GM12878 (cell line): ENCODE data around the gene RRP15. TPM values are rescaled to one million over a fixed set of nuclear protein-coding genes. Genes with fewer than 3 reads are reported as not detected.

ENCODE experiments used
- ATAC-seq: fragments of 200-7000 bp; cut with Tn5 transposase; 3 replicates; pipeline ENCODE4 v1.9.1; 2020; ENCODE audit warnings: mild to moderate bottlenecking, moderate library complexity
- BruUV-seq: library from RNA; stranded (reverse); fragments of 400-500 nt; replicated peaks from 2 replicates; lab custom pipeline; 2021; lab: Mats Ljungman, UMichigan
- CTCF ChIA-PET: fragments of 300-600 bp; sonication (Branson Sonifier 250); formaldehyde crosslinking; extraction: SDS; loops from one replicate; lab custom pipeline; 2021; ENCODE audit warnings: inconsistent platforms; lab: Yijun Ruan, JAX
- POLR2A ChIA-PET: fragments of 350-600 bp; formaldehyde crosslinking; extraction: SDS; loops from one replicate; lab custom pipeline; 2021; ENCODE audit warnings: inconsistent platforms; lab: Charles Lee
- RAD21 ChIA-PET: fragments of 300-600 bp; sonication (Branson Sonifier 250); formaldehyde crosslinking; loops from one replicate; lab custom pipeline; 2023; ENCODE audit warnings: antibody characterized with exemption; ENCODE audit not compliant: unreplicated experiment; lab: Charles Lee
- SMC1A ChIA-PET: fragments of 300-600 bp; sonication (Branson Sonifier 250); formaldehyde crosslinking; loops from one replicate; lab custom pipeline; 2023; ENCODE audit not compliant: unreplicated experiment, uncharacterized antibody; lab: Charles Lee
- DNase-seq: peaks from one replicate; pipeline ENCODE4 v3.0.0-alpha.2; 2011; ENCODE audit warnings: low read depth, low spot score
- FAIRE-seq: peaks from 3 replicates; lab custom pipeline; 2011; peaks lifted over from hg19 to GRCh38; lab: Jason Lieb, UNC
- H2AFZ ChIP-seq: 2 replicates; pipeline ENCODE4 v1.6.0; 2011; ENCODE audit warnings: low read depth, low read length, control low read depth; ENCODE audit not compliant: control insufficient read depth
- H3K27ac ChIP-seq: 2 replicates; pipeline ENCODE4 v1.5.1; 2011; ENCODE audit warnings: control low read depth; ENCODE audit not compliant: control insufficient read depth, insufficient read depth
- H3K27me3 ChIP-seq, 2 experiments: replicated peaks in 1 of 2; 2 replicates each; pipeline versions ENCODE4 v1.6.0 to v1.6.1; 2011; ENCODE audit warnings: low read length in 1 of 2; ENCODE audit not compliant: control insufficient read depth in 2 of 2, insufficient read depth in 2 of 2
- H3K36me3 ChIP-seq, 2 experiments: 2 replicates each; pipeline ENCODE4 v1.5.1; 2011; ENCODE audit warnings: low read length in 1 of 2; ENCODE audit not compliant: control insufficient read depth in 2 of 2, insufficient read depth in 2 of 2
- H3K4me1 ChIP-seq: 2 replicates; pipeline ENCODE4 v1.6.1; 2011; ENCODE audit warnings: mild to moderate bottlenecking, low read length, moderate library complexity, mixed read lengths; ENCODE audit not compliant: control insufficient read depth, insufficient read depth
- H3K4me2 ChIP-seq: 2 replicates; pipeline ENCODE4 v1.6.0; 2011; ENCODE audit warnings: control low read depth; ENCODE audit not compliant: control insufficient read depth, insufficient read depth
- H3K4me3 ChIP-seq: fragments of 200-600 bp; sonication (generic); 2 replicates; pipeline ENCODE4 v1.5.1; 2016
- H3K79me2 ChIP-seq: 2 replicates; pipeline ENCODE4 v1.6.0; 2011; ENCODE audit warnings: low read length; ENCODE audit not compliant: control insufficient read depth, insufficient read depth
- H3K9ac ChIP-seq: 2 replicates; pipeline ENCODE4 v1.8.0; 2011; ENCODE audit warnings: low read length, control low read depth, mixed read lengths; ENCODE audit not compliant: control insufficient read depth, insufficient read depth
- H3K9me3 ChIP-seq: replicated peaks from 3 replicates; pipeline ENCODE4 v1.5.1; 2011; ENCODE audit warnings: mild to moderate bottlenecking, low read length; ENCODE audit not compliant: control insufficient read depth, insufficient read depth
- H4K20me1 ChIP-seq: 2 replicates; pipeline ENCODE4 v1.6.0; 2011; ENCODE audit not compliant: control insufficient read depth, insufficient read depth
- EP300 ChIP-seq, 2 experiments: fragments of 150-350 bp in 1 of 2; IDR thresholded peaks; 2 replicates each; pipeline ENCODE4 v1.6.1; 2011 to 2012; ENCODE audit warnings: low read depth in 2 of 2, low read length in 2 of 2, borderline replicate concordance in 1 of 2, improper control_type of control experiment in 1 of 2, inconsistent platforms in 1 of 2; ENCODE audit not compliant: control insufficient read depth in 1 of 2
- RAD21 ChIP-seq: IDR thresholded peaks from 2 replicates; pipeline ENCODE4 v1.6.1; 2011; ENCODE audit warnings: mild to moderate bottlenecking, low read depth, low read length, moderate library complexity; ENCODE audit not compliant: insufficient read depth
- SMC3 ChIP-seq: IDR thresholded peaks from 2 replicates; pipeline ENCODE4 v1.6.1; 2011; ENCODE audit warnings: low read length, improper control_type of control experiment, borderline replicate concordance
- TARDBP ChIP-seq: IDR thresholded peaks from 2 replicates; pipeline ENCODE4 v1.6.1; 2016; ENCODE audit warnings: borderline replicate concordance
- WGBS: methylation state at CpG from one replicate; pipeline ENCODE4 v1.1.6; 2016; ENCODE audit warnings: low lambda C conversion rate; ENCODE audit not compliant: insufficient replicate concordance, insufficient coverage; ENCODE audit errors: missing lambda C conversion rate; 5-methylcytosine and 5-hydroxymethylcytosine counted together
- in situ Hi-C: fragments of 300-500 bp; cut with MboI; formaldehyde crosslinking; loops from 9 replicates; pipeline ENCODE4 v1.14.3; 2018; ENCODE audit warnings: mixed read lengths
- intact Hi-C: fragments of 100-400 bp; cut with micrococcal nuclease; formaldehyde crosslinking; loops from one replicate; pipeline ENCODE4 v1.14.2; 2022; ENCODE audit not compliant: unreplicated experiment
- polyA plus RNA-seq, 11 experiments: library from polyadenylated mRNA; depleted of rRNA in 4 of 11; unstranded in 6 of 11; stranded (reverse) in 5 of 11; fragments of >200 nt; fragmentation: Nextera tagmentation in 4 of 11; fragmentation: Illumina TruSeq in 1 of 11; extraction: Ambion mirVana in 4 of 11; extraction: Trizol in 1 of 11; gene quantifications; 1 replicate in 1 of 11; 2 replicates in 10 of 11; pipeline versions ENCODE4 v1.2.1 to v1.2.3, GENCODE V29; 2011 to 2016; ENCODE audit warnings: inconsistent platforms in 2 of 11, missing spikeins in 2 of 11, low read depth in 1 of 11
- total RNA-seq, 4 experiments: library from RNA; depleted of rRNA in 3 of 4; stranded (reverse); fragments of >200 nt in 3 of 4; fragmentation: Illumina TruSeq in 1 of 4; extraction: Trizol in 1 of 4; gene quantifications; 2 replicates each; pipeline versions ENCODE4 v1.2.1 to v1.2.3, GENCODE V29; 2013 to 2021
- TF ChIP-seq, protein P1 (sequence below), 3 experiments: IDR thresholded peaks in 2 of 3; conservative IDR thresholded peaks in 1 of 3; 2 replicates each; pipeline ENCODE4 v1.5.1; 2011; ENCODE audit warnings: low read depth in 3 of 3, low read length in 3 of 3, mild to moderate bottlenecking in 3 of 3, control low read depth in 2 of 3, moderate library complexity in 2 of 3, inconsistent platforms in 1 of 3, mixed read lengths in 1 of 3; ENCODE audit not compliant: control insufficient read depth in 2 of 3, insufficient read depth in 1 of 3; ENCODE audit errors: extremely low read depth in 1 of 3
- TF ChIP-seq, protein P2 (sequence below): fragments of 450-650 bp; IDR thresholded peaks from 2 replicates; pipeline ENCODE4 v1.6.1; 2017; ENCODE audit warnings: borderline replicate concordance
- TF ChIP-seq, protein P3 (sequence below): fragments of 450-650 bp; IDR thresholded peaks from 2 replicates; pipeline ENCODE4 v1.6.1; 2016; ENCODE audit warnings: mild to moderate bottlenecking
- TF ChIP-seq, protein P4 (sequence below): IDR thresholded peaks from 2 replicates; pipeline ENCODE4 v1.6.1; 2011; ENCODE audit warnings: borderline replicate concordance, low read depth, mild to moderate bottlenecking, moderate library complexity, low read length; ENCODE audit not compliant: insufficient read depth, poor library complexity, severe bottlenecking

RRP15 gene
- total and polyA plus RNA-seq, 10 of the 15 experiments (the other 5 are each of a cell fraction or from before 2014, with no cell fraction given) = 5.6 to 37.8 (median 19.1) TPM

DNA sequence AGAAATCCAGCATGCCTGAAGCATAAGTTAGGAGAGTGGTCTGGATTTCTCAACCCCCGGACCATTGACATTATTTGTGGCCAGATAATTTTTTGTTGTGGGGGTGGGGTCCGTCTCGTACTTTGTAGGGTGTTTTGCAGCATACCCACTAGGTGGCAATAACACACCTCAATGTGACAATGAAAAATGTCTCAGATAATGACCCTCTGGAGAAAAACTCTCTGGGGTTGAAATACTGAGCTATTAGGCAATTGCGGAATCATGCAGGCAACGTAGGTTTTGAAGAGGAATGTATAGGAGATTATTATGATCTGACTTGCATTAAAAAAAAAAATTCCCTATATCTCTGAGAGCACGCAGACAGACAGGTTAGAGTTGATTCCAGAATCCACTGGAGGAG is 25.3 kb upstream of the RRP15 start:
- intact Hi-C loops = loop anchor here (1.0 to 10.0 kb wide), 2 partner anchors 255 to 1553 kb away; no protein-coding TSS in a partner anchor
- H3K4me3 ChIP-seq = no peak overlapping the region
- ChIA-PET POLR2A (no interaction called here), SMC1A (interaction anchor here (0.6 to 0.7 kb wide), 2 partner anchors 70 to 138 kb away, joined by 3 read pairs; no protein-coding TSS in a partner anchor), RAD21 (no interaction called here), CTCF (interaction anchor here (0.6 to 1.7 kb wide), 6 partner anchors 9 to 1401 kb away, joined by 3 to 5 read pairs (median 3); partner anchors contain the start of gene RRP15)
- WGBS = 2% methylated on average over 6 of the region's 6 CpGs
- H3K27ac ChIP-seq = no peak overlapping the region
- H3K27me3 ChIP-seq = no peaks in the 10 kb centered on the region
- H3K4me1 ChIP-seq = no peaks in the 10 kb centered on the region
- peak; percentile 82 for ATAC-seq
- H3K36me3 ChIP-seq = no peaks in the 10 kb centered on the region
- no peaks in the 10 kb centered on the region for H3K9me3 ChIP-seq
- H3K79me2 ChIP-seq = no peaks in the 10 kb centered on the region
- in situ Hi-C loops = no loop called here
- no peak for DNase-seq
- H3K9ac ChIP-seq = no peak overlapping the region
- no peak overlapping the region for H3K4me2 ChIP-seq
- no TSS peak for BruUV-seq
- H4K20me1 ChIP-seq = no peaks in the 10 kb centered on the region
- no peak for FAIRE-seq
- TF ChIP-seq RAD21 = peak; percentile 44; the same call in 1 of the 2 replicates
- no peak for TF ChIP-seq EP300 (IDR thresholded peaks at IDR 0.05; ENCODE audit: borderline replicate concordance in 1 of 2, control insufficient read depth in 1 of 2, low read depth in 2 of 2, low read length in 2 of 2)
- TF ChIP-seq, protein P1, sequence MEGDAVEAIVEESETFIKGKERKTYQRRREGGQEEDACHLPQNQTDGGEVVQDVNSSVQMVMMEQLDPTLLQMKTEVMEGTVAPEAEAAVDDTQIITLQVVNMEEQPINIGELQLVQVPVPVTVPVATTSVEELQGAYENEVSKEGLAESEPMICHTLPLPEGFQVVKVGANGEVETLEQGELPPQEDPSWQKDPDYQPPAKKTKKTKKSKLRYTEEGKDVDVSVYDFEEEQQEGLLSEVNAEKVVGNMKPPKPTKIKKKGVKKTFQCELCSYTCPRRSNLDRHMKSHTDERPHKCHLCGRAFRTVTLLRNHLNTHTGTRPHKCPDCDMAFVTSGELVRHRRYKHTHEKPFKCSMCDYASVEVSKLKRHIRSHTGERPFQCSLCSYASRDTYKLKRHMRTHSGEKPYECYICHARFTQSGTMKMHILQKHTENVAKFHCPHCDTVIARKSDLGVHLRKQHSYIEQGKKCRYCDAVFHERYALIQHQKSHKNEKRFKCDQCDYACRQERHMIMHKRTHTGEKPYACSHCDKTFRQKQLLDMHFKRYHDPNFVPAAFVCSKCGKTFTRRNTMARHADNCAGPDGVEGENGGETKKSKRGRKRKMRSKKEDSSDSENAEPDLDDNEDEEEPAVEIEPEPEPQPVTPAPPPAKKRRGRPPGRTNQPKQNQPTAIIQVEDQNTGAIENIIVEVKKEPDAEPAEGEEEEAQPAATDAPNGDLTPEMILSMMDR (IDR thresholded peaks at IDR 0.05 in 2 of 3, conservative IDR thresholded peaks at IDR 0.05 in 1 of 3; ENCODE audit: control insufficient read depth in 2 of 3, extremely low read depth in 1 of 3, insufficient read depth in 1 of 3, low read depth in 3 of 3, low read length in 3 of 3) = peak; percentile 48 to 54 (median 53); a peak in 5 of 6 replicates
- TF ChIP-seq, protein P2, sequence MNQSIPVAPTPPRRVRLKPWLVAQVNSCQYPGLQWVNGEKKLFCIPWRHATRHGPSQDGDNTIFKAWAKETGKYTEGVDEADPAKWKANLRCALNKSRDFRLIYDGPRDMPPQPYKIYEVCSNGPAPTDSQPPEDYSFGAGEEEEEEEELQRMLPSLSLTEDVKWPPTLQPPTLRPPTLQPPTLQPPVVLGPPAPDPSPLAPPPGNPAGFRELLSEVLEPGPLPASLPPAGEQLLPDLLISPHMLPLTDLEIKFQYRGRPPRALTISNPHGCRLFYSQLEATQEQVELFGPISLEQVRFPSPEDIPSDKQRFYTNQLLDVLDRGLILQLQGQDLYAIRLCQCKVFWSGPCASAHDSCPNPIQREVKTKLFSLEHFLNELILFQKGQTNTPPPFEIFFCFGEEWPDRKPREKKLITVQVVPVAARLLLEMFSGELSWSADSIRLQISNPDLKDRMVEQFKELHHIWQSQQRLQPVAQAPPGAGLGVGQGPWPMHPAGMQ = no peak
- no peak for TF ChIP-seq TARDBP
- TF ChIP-seq, protein P3, sequence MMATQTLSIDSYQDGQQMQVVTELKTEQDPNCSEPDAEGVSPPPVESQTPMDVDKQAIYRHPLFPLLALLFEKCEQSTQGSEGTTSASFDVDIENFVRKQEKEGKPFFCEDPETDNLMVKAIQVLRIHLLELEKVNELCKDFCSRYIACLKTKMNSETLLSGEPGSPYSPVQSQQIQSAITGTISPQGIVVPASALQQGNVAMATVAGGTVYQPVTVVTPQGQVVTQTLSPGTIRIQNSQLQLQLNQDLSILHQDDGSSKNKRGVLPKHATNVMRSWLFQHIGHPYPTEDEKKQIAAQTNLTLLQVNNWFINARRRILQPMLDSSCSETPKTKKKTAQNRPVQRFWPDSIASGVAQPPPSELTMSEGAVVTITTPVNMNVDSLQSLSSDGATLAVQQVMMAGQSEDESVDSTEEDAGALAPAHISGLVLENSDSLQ = no peak
- TF ChIP-seq, protein P4, sequence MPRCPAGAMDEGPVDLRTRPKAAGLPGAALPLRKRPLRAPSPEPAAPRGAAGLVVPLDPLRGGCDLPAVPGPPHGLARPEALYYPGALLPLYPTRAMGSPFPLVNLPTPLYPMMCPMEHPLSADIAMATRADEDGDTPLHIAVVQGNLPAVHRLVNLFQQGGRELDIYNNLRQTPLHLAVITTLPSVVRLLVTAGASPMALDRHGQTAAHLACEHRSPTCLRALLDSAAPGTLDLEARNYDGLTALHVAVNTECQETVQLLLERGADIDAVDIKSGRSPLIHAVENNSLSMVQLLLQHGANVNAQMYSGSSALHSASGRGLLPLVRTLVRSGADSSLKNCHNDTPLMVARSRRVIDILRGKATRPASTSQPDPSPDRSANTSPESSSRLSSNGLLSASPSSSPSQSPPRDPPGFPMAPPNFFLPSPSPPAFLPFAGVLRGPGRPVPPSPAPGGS = no peak
- TF ChIP-seq SMC3 = peak; percentile 19; the same call in 1 of the 2 replicates
- H2AFZ ChIP-seq = no peak overlapping the region
